ENCODE measurements around the gene SIK3.

The SIK3 gene

DNA sequence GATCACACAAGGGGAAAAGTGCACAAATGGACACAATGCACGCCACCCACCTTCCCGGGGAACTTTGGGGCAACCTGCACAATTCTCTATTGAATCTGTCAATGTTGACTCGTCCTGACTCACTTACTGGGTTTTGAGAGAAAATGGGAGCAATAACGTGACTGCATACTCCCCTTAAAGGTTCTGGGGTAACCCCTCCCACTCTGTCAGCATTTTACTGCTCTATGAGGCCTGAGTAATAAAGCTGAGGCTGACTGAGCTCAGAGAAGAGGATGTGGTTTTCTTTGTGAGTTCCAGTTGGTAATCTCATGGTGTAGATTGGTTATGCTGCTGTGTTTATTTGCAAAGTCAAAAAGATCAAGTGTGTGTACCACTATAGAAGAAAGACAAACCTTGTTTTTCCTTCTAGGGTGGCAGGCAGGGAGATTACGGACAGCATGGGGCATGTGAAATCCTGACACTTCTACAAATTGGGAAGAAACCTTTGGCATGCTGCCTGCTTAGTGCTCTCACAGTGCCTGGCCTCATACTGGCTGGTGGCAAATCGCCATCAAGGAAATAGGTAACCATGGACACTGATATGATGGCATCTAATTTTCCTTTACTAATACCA is 244.7 kb downstream of the SIK3 start:
- DNase-seq (ENCODE audit: low read depth): peak; percentile 97
- peak overlapping the region; percentile 8 for H3K4me3 ChIP-seq (ENCODE audit: low read depth, low read length)
- TF ChIP-seq MYC (IDR thresholded peaks at IDR 0.05; ENCODE audit: low read depth, low read length): peak; percentile 93
- TF ChIP-seq, protein P1, sequence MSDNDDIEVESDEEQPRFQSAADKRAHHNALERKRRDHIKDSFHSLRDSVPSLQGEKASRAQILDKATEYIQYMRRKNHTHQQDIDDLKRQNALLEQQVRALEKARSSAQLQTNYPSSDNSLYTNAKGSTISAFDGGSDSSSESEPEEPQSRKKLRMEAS (IDR thresholded peaks at IDR 0.05; ENCODE audit: low read depth, low read length): peak; percentile 82
- TF ChIP-seq POLR2A (IDR thresholded peaks at IDR 0.05; ENCODE audit: extremely low read depth, insufficient read length): peak; percentile 43
- TF ChIP-seq, protein P2, sequence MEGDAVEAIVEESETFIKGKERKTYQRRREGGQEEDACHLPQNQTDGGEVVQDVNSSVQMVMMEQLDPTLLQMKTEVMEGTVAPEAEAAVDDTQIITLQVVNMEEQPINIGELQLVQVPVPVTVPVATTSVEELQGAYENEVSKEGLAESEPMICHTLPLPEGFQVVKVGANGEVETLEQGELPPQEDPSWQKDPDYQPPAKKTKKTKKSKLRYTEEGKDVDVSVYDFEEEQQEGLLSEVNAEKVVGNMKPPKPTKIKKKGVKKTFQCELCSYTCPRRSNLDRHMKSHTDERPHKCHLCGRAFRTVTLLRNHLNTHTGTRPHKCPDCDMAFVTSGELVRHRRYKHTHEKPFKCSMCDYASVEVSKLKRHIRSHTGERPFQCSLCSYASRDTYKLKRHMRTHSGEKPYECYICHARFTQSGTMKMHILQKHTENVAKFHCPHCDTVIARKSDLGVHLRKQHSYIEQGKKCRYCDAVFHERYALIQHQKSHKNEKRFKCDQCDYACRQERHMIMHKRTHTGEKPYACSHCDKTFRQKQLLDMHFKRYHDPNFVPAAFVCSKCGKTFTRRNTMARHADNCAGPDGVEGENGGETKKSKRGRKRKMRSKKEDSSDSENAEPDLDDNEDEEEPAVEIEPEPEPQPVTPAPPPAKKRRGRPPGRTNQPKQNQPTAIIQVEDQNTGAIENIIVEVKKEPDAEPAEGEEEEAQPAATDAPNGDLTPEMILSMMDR (IDR thresholded peaks at IDR 0.05; ENCODE audit: low read depth, low read length): no peak

DNA sequence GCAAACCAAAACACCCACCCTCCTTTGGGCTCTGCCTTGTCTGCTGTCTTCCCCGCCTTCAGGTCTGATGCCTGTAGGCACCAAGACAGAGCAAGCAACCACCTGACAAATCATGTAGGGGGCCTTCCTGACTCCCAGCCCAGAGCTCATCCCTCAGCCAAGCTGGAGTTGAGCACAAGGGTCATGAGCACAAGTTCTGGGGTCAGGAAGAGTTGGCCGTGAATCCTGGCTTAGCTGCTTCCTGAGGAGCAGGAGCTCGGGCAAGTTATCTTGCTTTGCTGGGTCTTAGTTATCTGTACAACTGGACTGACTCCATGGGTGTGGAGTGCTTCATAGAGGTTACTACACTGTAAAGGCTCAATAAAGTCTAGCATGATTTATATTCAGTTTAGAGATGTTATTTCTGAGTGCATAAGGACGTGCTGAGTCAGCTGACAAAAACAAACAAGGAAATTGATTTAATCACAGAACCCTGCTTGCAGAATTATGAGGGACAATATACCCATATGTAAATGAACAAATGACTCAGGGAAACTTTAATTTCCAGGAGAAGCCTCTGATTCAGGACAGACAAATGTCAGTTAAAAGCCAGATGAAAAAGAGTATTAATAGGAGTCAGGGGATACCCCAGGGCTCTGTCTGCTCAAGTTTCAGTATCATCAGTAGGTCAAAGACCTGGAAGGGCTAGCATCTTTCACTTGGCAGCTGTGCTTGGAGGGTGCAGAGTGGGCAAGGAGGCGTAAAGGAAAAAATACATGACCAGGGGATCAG is 245.8 kb downstream of the SIK3 start:
- peak overlapping the region; percentile 40 for H3K4me3 ChIP-seq (ENCODE audit: low read depth, low read length)
- TF ChIP-seq POLR2A (IDR thresholded peaks at IDR 0.05; ENCODE audit: extremely low read depth, insufficient read length) (no peak), MYC (IDR thresholded peaks at IDR 0.05; ENCODE audit: low read depth, low read length) (no peak)
- TF ChIP-seq, protein P1 (IDR thresholded peaks at IDR 0.05; ENCODE audit: low read depth, low read length): no peak
- TF ChIP-seq, protein P2 (IDR thresholded peaks at IDR 0.05; ENCODE audit: low read depth, low read length): no peak
- peak; percentile 77 for DNase-seq (ENCODE audit: low read depth)

DNA sequence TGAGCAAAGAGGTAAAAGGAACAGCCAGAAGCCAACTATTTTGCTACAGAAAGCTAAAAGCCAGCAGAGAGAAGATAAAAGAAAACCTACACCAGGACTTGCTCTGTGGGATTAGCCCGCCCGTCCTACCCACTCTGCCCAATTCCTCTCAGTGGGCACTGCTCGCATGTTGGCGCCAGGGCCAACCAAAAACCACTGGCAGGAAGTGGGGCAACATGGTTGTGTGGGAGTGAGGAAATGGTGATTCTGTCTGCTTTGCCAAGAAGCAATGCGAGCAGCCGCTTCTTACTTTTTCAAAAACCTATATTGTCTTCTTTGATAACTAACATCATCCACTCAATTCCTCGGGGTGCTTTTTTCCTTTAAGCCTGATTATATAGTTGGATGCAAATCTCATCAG is 246.6 kb downstream of the SIK3 start:
- H3K4me3 ChIP-seq (ENCODE audit: low read depth, low read length): peak overlapping the region; percentile 42
- TF ChIP-seq MYC (IDR thresholded peaks at IDR 0.05; ENCODE audit: low read depth, low read length) (peak; percentile 80), POLR2A (IDR thresholded peaks at IDR 0.05; ENCODE audit: extremely low read depth, insufficient read length) (no peak)
- TF ChIP-seq, protein P1 (IDR thresholded peaks at IDR 0.05; ENCODE audit: low read depth, low read length): peak; percentile 73
- TF ChIP-seq, protein P2 (IDR thresholded peaks at IDR 0.05; ENCODE audit: low read depth, low read length): no peak
- peak; percentile 98 for DNase-seq (ENCODE audit: low read depth)

DNA sequence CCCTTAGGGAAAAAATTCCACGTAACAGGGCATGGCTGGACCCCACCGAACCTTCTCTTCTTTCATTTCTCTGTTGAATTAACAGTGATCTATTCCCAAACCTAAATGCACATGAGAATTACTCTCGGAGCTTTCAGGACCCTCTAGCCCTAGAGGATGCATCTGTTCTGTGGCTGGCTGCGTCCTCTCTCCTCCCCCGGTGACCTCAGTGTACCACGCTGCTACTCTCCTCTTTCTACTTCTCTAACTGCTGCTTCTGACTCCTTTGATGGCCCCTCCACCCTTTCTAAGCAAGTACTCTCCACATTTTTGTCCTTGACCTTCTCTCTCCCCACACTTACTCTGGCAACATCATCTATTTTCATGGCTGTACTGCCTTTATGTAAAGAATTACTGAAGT is 248.7 kb downstream of the SIK3 start:
- DNase-seq (ENCODE audit: low read depth): peak; percentile 82
- no peak overlapping the region for H3K4me3 ChIP-seq (ENCODE audit: low read depth, low read length)
- TF ChIP-seq, protein P1 (IDR thresholded peaks at IDR 0.05; ENCODE audit: low read depth, low read length): peak; percentile 41; the same call in 1 of the 2 replicates
- TF ChIP-seq, protein P2 (IDR thresholded peaks at IDR 0.05; ENCODE audit: low read depth, low read length): no peak
- TF ChIP-seq MYC (IDR thresholded peaks at IDR 0.05; ENCODE audit: low read depth, low read length) (peak; percentile 48; the same call in 1 of the 2 replicates), POLR2A (IDR thresholded peaks at IDR 0.05; ENCODE audit: extremely low read depth, insufficient read length) (no peak)

DNA sequence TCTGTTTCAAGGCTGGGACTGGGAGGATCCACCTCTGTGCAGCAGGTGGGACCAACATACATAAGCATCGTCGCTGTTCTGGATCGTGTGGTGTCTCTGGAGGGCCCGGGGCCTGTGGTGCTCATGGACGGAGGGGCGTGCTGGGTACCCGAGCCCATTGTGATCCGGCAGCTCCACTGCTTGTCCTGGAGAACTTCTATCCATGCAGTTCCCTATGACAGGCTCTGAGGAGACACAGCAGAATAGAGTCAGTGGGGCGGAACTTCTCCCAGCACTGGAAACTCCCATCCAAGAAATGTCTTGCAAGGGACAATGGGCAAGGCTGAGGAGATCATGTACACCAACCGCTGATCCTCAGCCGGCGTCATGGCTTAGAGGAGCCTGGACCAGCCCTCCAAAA is 249.2 kb downstream of the SIK3 start:
- H3K4me3 ChIP-seq (ENCODE audit: low read depth, low read length): no peak overlapping the region
- no peak for DNase-seq (ENCODE audit: low read depth)
- TF ChIP-seq, protein P1 (IDR thresholded peaks at IDR 0.05; ENCODE audit: low read depth, low read length): no peak
- TF ChIP-seq POLR2A (IDR thresholded peaks at IDR 0.05; ENCODE audit: extremely low read depth, insufficient read length): no peak
- TF ChIP-seq MYC (IDR thresholded peaks at IDR 0.05; ENCODE audit: low read depth, low read length): no peak
- TF ChIP-seq, protein P2 (IDR thresholded peaks at IDR 0.05; ENCODE audit: low read depth, low read length): no peak
